Heart left ventricle (tissue), 13 donors: Measurements from ENCODE around the gene TTC16.

Experiments
- CTCF ChIP-seq, 12 donors: fragments of 200-600 bp; sonication (generic) in 4 of 12; IDR thresholded peaks; one replicate each; pipeline versions ENCODE4 v1.5.0 to v1.8.0; 2018 to 2022; ENCODE audit warnings: antibody characterized with exemption in 12 of 12, mild to moderate bottlenecking in 5 of 12
- POLR2A ChIP-seq, 2 donors: fragments of 450-650 bp; IDR thresholded peaks; one replicate each; pipeline ENCODE4 v1.6.1; 2017; ENCODE audit warnings: antibody characterized with exemption in 2 of 2, mild to moderate bottlenecking in 2 of 2, moderate library complexity in 2 of 2
- donor health status: ischemic (EF 13 %, LVEDD 7.1; RV severe dilation, severe dysfunction).
- donor health status: DM: no; HTN: yes; CAD: no.
- donor health status: DM: no; HTN: no; CAD: no.
- donor health status: ischemic (EF 25% LVEDD 6.9; RV normal size, moderate dysfunction).
- donor health status: ischemic (EF 25% LVEDD 5.7; RV mildly dilated, moderate dysfunction).
- donor health status: ischemic (EF 35%, LVEDD 5.7; RV mildly dilated, moderate dysfunction).
- donor health status: nonischemic (EF 11% LVEDD 7.7; RV severe dilation, severe dysfunction).
- donor health status: DM: yes; HTN: yes; CAD: no.
- donor health status: PGD.
- donor health status: ischemic (EF 29% LVEDD 5.4; RV normal size, mild dysfunction).
- donor health status: nonischemic (EF 23%, LVEDD 6.1; RV moderate dilation, normal function).

GRCh38 chr9:127720865-127721227 lies 5.0 kb downstream of the TTC16 start:
- TF ChIP-seq CTCF (IDR thresholded peaks at IDR 0.05) (no peak), POLR2A (IDR thresholded peaks at IDR 0.05) (no peak)
